OCI-LY1 (cell line): ENCODE data around the gene THAP4.

Experiments used
- H2AFZ ChIP-seq: fragments of 200-600 bp; sonication (generic), shearing (Covaris generic); 2 replicates; pipeline ENCODE4 v1.6.0; 2014; ENCODE audit warnings: antibody characterized with exemption, mild to moderate bottlenecking, low read length
- H3F3A ChIP-seq: fragments of 200-600 bp; sonication (generic), shearing (Covaris generic); 2 replicates; pipeline ENCODE4 v1.6.0; 2014; ENCODE audit warnings: mild to moderate bottlenecking, antibody characterized with exemption, low read length, moderate library complexity; ENCODE audit not compliant: insufficient read depth
- H3K27ac ChIP-seq: fragments of 200-600 bp; sonication (generic); 2 replicates; pipeline ENCODE4 v1.5.1; 2014; ENCODE audit warnings: low read length, mixed run types, mild to moderate bottlenecking, low read depth; ENCODE audit not compliant: poor library complexity, severe bottlenecking
- H3K27me3 ChIP-seq: fragments of 200-600 bp; sonication (generic); 2 replicates; pipeline ENCODE4 v1.6.0; 2014; ENCODE audit warnings: antibody characterized with exemption, mild to moderate bottlenecking, low read length, moderate library complexity; ENCODE audit not compliant: insufficient read depth
- H3K36me3 ChIP-seq: fragments of 200-600 bp; sonication (generic); 2 replicates; pipeline ENCODE4 v1.6.1; 2014; ENCODE audit warnings: mild to moderate bottlenecking, antibody characterized with exemption, low read length, moderate library complexity, mixed read lengths; ENCODE audit not compliant: insufficient read depth
- H3K4me1 ChIP-seq: fragments of 200-600 bp; sonication (generic); 2 replicates; pipeline ENCODE4 v1.5.1; 2014; ENCODE audit warnings: mild to moderate bottlenecking, low read length, moderate library complexity; ENCODE audit not compliant: insufficient read depth, severe bottlenecking
- H3K4me2 ChIP-seq: fragments of 200-600 bp; sonication (generic), shearing (Covaris generic); 2 replicates; pipeline ENCODE4 v1.6.1; 2014; ENCODE audit warnings: low read length
- H3K4me3 ChIP-seq: fragments of 200-600 bp; sonication (generic); 2 replicates; pipeline ENCODE4 v1.5.1; 2014; ENCODE audit warnings: low read length, low read depth, mild to moderate bottlenecking, mixed read lengths; ENCODE audit not compliant: poor library complexity, severe bottlenecking
- H3K79me2 ChIP-seq: fragments of 200-600 bp; shearing (Covaris generic); 2 replicates; pipeline ENCODE4 v1.6.1; 2016; ENCODE audit warnings: mixed run types, low read length, mixed read lengths; ENCODE audit not compliant: insufficient read depth
- H3K9ac ChIP-seq: fragments of 200-600 bp; sonication (generic), shearing (Covaris generic); 2 replicates; pipeline ENCODE4 v1.6.1; 2014; ENCODE audit warnings: mild to moderate bottlenecking, low read length, mixed read lengths
- H3K9me2 ChIP-seq: fragments of 200-600 bp; sonication (generic), shearing (Covaris generic); 2 replicates; pipeline ENCODE4 v1.6.1; 2014; ENCODE audit warnings: low read depth, mild to moderate bottlenecking, low read length, mixed read lengths
- H3K9me3 ChIP-seq: fragments of 200-600 bp; shearing (Covaris generic); 2 replicates; pipeline ENCODE4 v1.6.1; 2014; ENCODE audit warnings: low read length, mixed read lengths
- H4K20me1 ChIP-seq: fragments of 200-600 bp; sonication (generic), shearing (Covaris generic); 2 replicates; pipeline ENCODE4 v1.6.0; 2016; ENCODE audit warnings: mild to moderate bottlenecking, low read length; ENCODE audit not compliant: insufficient read depth
- EZH2 ChIP-seq: fragments of 200-600 bp; sonication (generic), shearing (Covaris generic); IDR thresholded peaks from 2 replicates; pipeline ENCODE4 v1.8.0; 2017; ENCODE audit warnings: borderline replicate concordance, mixed run types, mild to moderate bottlenecking, antibody characterized with exemption, low read length, moderate library complexity, mixed read lengths
- TF ChIP-seq, protein P1 (sequence below): fragments of 200-600 bp; sonication (generic), shearing (Covaris generic); IDR thresholded peaks from 2 replicates; pipeline ENCODE4 v1.5.1; 2017; ENCODE audit warnings: mild to moderate bottlenecking, antibody characterized with exemption, low read length, moderate library complexity, mixed read lengths

THAP4 gene

DNA sequence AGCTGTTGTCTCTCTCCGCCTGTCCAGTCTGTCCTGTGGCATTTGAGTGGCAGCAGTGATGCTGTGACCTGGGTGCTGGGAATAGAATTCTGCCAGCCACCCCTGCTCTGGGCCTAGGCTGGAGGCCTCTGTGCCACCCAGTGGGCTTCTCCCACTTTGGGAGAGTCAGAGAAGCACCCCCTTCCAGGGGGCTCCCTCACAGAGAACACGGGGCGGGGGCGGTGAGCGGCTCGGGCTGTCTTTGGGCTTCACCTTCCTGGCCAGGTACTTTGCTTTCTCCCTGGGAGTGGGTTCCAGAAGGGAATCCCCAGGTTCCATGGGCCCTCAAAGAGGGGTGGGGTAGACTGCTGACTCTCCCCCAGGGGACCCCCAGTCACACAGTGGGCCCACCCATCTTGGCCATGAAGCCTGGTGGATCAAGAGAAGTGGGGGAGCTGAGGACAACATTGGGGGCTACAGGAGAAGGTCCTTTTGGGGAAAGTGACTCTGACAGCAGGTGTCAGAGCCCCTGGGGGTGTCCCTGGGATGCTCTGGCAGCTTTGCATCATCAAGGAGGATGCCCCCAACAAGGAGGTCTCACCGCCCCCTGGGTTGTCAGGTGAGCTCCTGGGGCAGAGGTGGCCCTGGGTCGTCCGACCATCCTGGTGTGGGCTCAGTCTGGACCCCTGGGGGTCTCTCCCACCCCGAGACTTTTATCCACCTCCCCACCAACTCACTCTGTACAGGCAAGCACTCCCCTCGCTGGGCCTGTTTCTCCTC, 97.2 kb downstream of the THAP4 start:
- no peak overlapping the region for H3K27ac ChIP-seq
- H3K4me3 ChIP-seq: no peak overlapping the region
- peaks cover 6% of the 10 kb centered on the region; the same call in 1 of the 2 replicates for H3K27me3 ChIP-seq
- no peaks in the 10 kb centered on the region for H3K9me2 ChIP-seq
- no peak overlapping the region for H2AFZ ChIP-seq
- no peaks in the 10 kb centered on the region for H4K20me1 ChIP-seq
- no peaks in the 10 kb centered on the region for H3K9me3 ChIP-seq
- TF ChIP-seq, protein P1, sequence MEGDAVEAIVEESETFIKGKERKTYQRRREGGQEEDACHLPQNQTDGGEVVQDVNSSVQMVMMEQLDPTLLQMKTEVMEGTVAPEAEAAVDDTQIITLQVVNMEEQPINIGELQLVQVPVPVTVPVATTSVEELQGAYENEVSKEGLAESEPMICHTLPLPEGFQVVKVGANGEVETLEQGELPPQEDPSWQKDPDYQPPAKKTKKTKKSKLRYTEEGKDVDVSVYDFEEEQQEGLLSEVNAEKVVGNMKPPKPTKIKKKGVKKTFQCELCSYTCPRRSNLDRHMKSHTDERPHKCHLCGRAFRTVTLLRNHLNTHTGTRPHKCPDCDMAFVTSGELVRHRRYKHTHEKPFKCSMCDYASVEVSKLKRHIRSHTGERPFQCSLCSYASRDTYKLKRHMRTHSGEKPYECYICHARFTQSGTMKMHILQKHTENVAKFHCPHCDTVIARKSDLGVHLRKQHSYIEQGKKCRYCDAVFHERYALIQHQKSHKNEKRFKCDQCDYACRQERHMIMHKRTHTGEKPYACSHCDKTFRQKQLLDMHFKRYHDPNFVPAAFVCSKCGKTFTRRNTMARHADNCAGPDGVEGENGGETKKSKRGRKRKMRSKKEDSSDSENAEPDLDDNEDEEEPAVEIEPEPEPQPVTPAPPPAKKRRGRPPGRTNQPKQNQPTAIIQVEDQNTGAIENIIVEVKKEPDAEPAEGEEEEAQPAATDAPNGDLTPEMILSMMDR: no peak
- no peak for TF ChIP-seq EZH2
- H3K79me2 ChIP-seq: no peaks in the 10 kb centered on the region
- H3K9ac ChIP-seq: no peak overlapping the region
- H3K4me2 ChIP-seq: no peak overlapping the region
- no peaks in the 10 kb centered on the region for H3K36me3 ChIP-seq
- H3F3A ChIP-seq: no peaks in the 10 kb centered on the region
- no peaks in the 10 kb centered on the region for H3K4me1 ChIP-seq

DNA sequence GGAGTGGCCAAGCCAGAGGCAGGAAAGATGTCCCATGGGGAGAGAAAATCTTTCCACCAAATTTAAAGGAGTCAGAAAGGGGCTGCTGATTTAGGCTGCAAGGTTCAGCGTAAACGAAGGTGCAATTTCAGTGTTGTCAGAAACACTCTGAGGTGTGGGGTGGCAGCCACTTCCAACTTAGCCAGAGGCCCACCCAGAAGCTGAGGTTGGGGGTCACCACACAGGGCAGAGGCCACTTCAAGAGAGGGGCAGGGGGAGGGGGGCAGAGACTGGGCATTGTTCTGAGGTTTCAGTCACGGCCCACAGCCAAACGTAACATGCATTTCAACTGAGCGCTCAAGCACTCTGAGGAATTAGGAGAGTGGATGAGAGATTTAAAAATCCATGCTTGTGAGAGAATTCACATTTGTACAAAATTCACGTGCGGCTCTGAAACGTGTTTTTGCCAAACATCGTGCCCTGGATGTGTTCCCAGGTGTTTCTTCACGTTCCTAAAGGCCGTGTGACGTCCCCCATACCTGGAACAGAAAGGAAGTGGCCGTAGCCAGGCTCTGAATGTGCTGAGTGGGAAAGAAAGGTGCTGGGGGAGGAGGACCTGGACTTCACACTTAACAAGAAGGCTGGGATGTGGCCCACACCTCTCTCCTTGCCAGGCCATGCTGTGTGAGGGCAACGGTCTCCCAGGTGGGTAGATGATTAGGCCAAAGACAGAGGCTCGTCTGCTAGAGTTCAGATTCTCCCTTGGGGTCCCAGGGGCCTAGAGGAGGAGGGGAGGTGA, 97.9 kb downstream of the THAP4 start:
- H3K4me1 ChIP-seq: no peaks in the 10 kb centered on the region
- no peak overlapping the region for H3K4me3 ChIP-seq
- no peaks in the 10 kb centered on the region for H3K79me2 ChIP-seq
- H3K4me2 ChIP-seq: no peak overlapping the region
- no peak overlapping the region for H2AFZ ChIP-seq
- TF ChIP-seq, protein P1: no peak
- TF ChIP-seq EZH2: no peak
- H3F3A ChIP-seq: no peaks in the 10 kb centered on the region
- H3K9me2 ChIP-seq: no peaks in the 10 kb centered on the region
- no peaks in the 10 kb centered on the region for H3K9me3 ChIP-seq
- no peak overlapping the region for H3K27ac ChIP-seq
- H3K36me3 ChIP-seq: no peaks in the 10 kb centered on the region
- H3K27me3 ChIP-seq: peaks cover 12% of the 10 kb centered on the region; the same call in 1 of the 2 replicates
- H4K20me1 ChIP-seq: no peaks in the 10 kb centered on the region
- H3K9ac ChIP-seq: no peak overlapping the region

DNA sequence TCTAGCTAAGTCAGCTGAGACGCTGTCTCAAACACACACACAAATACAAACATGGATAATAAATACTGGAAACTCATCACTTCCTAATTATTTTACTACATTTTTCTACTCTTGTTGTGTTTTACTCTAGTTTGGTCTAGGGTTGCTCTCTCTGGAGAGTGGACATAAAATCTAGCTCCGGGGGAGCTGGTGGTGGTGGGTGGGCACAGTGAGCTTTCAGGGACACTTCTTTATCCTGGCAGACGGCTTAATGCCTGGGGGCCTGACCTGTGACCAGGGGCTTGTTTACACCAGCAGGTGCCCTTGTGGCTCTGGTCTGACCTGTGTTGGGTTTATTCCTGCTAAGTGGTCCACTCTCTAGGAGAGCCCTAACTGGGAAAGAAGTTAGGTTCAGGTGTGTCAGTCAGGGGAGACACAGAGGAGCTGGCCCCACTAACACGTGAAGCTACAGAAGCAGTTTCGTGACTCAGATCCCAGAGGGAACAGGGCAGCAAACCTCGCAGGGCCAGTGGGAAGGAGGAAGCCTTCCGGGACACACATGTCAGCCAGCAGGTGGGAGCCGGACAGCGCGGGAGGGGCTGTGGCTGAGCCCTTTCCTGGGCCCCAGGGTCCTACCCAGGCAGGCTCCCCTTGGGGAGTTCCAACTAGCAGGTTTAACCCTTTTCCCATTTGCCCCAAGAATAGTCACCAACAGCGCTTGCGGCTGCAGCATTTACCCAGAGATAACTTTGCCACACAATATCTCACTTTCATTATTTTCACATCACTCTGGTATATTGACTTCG, 100.9 kb downstream of the THAP4 start:
- no peaks in the 10 kb centered on the region for H3K79me2 ChIP-seq
- H2AFZ ChIP-seq: no peak overlapping the region
- no peaks in the 10 kb centered on the region for H3F3A ChIP-seq
- no peaks in the 10 kb centered on the region for H3K4me1 ChIP-seq
- no peak for TF ChIP-seq EZH2
- TF ChIP-seq, protein P1: no peak
- H3K27me3 ChIP-seq: peaks cover 12% of the 10 kb centered on the region; the same call in 1 of the 2 replicates
- no peak overlapping the region for H3K9ac ChIP-seq
- H3K4me3 ChIP-seq: no peak overlapping the region
- H3K9me2 ChIP-seq: no peaks in the 10 kb centered on the region
- no peaks in the 10 kb centered on the region for H3K36me3 ChIP-seq
- no peaks in the 10 kb centered on the region for H3K9me3 ChIP-seq
- no peaks in the 10 kb centered on the region for H4K20me1 ChIP-seq
- H3K4me2 ChIP-seq: no peak overlapping the region
- H3K27ac ChIP-seq: no peak overlapping the region
